ENCODE results near the gene RNF151. TPM values are rescaled to one million over a fixed set of nuclear protein-coding genes. Genes with fewer than 3 reads are reported as not detected.

Gene RNF151
- polyA plus RNA-seq, 2 of the 4 experiments (the other 2 are of a cell fraction), result not detected

DNA sequence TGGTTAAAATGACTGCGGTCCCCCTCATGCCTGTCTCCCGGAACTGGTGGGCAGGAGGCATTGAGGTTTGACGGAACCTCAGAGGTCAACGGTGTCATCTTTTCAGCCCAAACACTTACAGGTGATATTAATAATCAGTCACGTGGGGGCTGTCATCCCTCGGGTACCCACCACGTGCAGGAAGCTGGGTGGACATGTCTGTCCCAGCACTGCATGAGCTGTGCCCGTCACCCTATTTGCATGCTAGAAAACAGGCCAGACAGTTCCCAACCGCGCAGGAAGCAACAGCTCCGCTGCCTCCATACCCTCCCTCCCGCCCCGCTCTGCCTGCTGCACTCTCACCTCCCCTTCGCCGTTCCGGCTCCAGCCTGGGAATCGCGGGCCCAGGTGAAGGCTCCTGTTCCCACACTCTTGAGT lies 24.5 kb downstream of the RNF151 start:
- H3K9me3 ChIP-seq, result no peaks in the 10 kb centered on the region
- 97% methylated on average over 13 of the region's 18 CpGs for WGBS (ENCODE audit: missing lambda C conversion rate)
- ATAC-seq (no peak), FAIRE-seq (no peak), DNase-seq (ENCODE audit: low read depth in 1 of 2, low spot score in 1 of 2) (no peak)
- TF ChIP-seq EHMT2 (IDR thresholded peaks at IDR 0.05; ENCODE audit: low read depth), result no peak
- no peak for TF ChIP-seq RAD21 (conservative IDR thresholded peaks at IDR 0.05 in 1 of 2, IDR thresholded peaks at IDR 0.05 in 1 of 2)
- no peak for TF ChIP-seq RFX5 (IDR thresholded peaks at IDR 0.05)
- TF ChIP-seq TP53 (CRISPR knock-in tag; IDR thresholded peaks at IDR 0.05), result no peak
- no peak for TF ChIP-seq HOXA7 (CRISPR knock-in tag; IDR thresholded peaks at IDR 0.05)
- TF ChIP-seq SMC3 (IDR thresholded peaks at IDR 0.05), result no peak
- no peak for TF ChIP-seq JUNB (IDR thresholded peaks at IDR 0.05)
- TF ChIP-seq CHD2 (IDR thresholded peaks at IDR 0.05; ENCODE audit: low read length, partially characterized antibody), result no peak
- TF ChIP-seq FOSB (CRISPR knock-in tag; IDR thresholded peaks at IDR 0.05), result no peak
- TF ChIP-seq, protein P1, sequence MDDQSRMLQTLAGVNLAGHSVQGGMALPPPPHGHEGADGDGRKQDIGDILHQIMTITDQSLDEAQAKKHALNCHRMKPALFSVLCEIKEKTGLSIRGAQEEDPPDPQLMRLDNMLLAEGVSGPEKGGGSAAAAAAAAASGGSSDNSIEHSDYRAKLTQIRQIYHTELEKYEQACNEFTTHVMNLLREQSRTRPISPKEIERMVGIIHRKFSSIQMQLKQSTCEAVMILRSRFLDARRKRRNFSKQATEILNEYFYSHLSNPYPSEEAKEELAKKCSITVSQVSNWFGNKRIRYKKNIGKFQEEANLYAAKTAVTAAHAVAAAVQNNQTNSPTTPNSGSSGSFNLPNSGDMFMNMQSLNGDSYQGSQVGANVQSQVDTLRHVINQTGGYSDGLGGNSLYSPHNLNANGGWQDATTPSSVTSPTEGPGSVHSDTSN (IDR thresholded peaks at IDR 0.05), result no peak
- peaks cover 65% of the 10 kb centered on the region for H3K4me1 ChIP-seq
- no peak overlapping the region for H3K27ac ChIP-seq
- ChIA-PET CTCF (interaction anchor here (19.7 kb wide), 1 partner anchor 13 kb away, joined by 196 read pairs; the partner anchor contains the start of gene ZNF598), POLR2A (no interaction called here)
- H3K4me3 ChIP-seq, result no peak overlapping the region
- peak overlapping the region; percentile 79 for H3K4me2 ChIP-seq

DNA sequence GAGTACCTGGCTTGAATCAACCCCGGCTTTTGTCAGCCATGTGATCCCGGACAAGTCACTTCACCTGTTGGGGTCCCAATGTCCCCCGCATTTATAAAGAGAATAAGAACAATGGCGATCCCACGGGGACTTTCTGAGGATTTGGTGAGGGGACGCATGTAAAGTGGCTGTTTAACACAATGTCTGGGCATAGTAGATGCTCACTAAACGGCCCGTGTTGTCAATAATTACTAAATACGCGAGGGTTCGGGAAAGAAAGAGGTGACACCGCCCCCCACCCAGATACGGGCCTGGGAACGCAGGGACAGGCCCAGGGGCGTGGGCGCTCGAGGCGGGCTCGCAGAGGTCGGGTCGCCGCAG lies 24.9 kb downstream of the RNF151 start:
- TF ChIP-seq JUN (IDR thresholded peaks at IDR 0.05) (no peak), CBX2 (IDR thresholded peaks at IDR 0.05; ENCODE audit: borderline replicate concordance, low read depth) (no peak), CHD2 (IDR thresholded peaks at IDR 0.05; ENCODE audit: low read length, partially characterized antibody) (no peak), RNF2 (IDR thresholded peaks at IDR 0.05; ENCODE audit: borderline replicate concordance, low read depth) (no peak), HEYL (CRISPR knock-in tag; IDR thresholded peaks at IDR 0.05) (no peak), ZC3H11A (IDR thresholded peaks at IDR 0.05) (no peak), KDM1A (IDR thresholded peaks at IDR 0.05; ENCODE audit: low read depth) (no peak), SREBF2 (IDR thresholded peaks at IDR 0.05) (no peak), HOXB5 (CRISPR knock-in tag; IDR thresholded peaks at IDR 0.05) (no peak), CEBPB (IDR thresholded peaks at IDR 0.05) (no peak)
- TF ChIP-seq, protein P1 (IDR thresholded peaks at IDR 0.05), result no peak
- TF ChIP-seq, protein P2, sequence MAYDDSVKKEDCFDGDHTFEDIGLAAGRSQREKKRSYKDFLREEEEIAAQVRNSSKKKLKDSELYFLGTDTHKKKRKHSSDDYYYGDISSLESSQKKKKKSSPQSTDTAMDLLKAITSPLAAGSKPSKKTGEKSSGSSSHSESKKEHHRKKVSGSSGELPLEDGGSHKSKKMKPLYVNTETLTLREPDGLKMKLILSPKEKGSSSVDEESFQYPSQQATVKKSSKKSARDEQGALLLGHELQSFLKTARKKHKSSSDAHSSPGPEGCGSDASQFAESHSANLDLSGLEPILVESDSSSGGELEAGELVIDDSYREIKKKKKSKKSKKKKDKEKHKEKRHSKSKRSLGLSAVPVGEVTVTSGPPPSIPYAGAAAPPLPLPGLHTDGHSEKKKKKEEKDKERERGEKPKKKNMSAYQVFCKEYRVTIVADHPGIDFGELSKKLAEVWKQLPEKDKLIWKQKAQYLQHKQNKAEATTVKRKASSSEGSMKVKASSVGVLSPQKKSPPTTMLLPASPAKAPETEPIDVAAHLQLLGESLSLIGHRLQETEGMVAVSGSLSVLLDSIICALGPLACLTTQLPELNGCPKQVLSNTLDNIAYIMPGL (CRISPR knock-in tag; IDR thresholded peaks at IDR 0.05; ENCODE audit: borderline replicate concordance), result no peak
- WGBS (ENCODE audit: missing lambda C conversion rate), result 87% methylated on average over 22 of the region's 22 CpGs
- Histone ChIP-seq H3K9me3 (no peaks in the 10 kb centered on the region), H3K4me1 (peaks cover 69% of the 10 kb centered on the region), H3K4me3 (peak overlapping the region; percentile 10; the same call in 1 of the 3 replicates), H3K27ac (peak overlapping the region; percentile 39 to 76; a peak in 5 of 6 replicates), H3K4me2 (peak overlapping the region; percentile 79)
- ATAC-seq (no peak), FAIRE-seq (no peak), DNase-seq (ENCODE audit: low read depth in 1 of 2, low spot score in 1 of 2) (no peak)
- POLR2A ChIA-PET, result interaction anchor here (0.6 to 1.6 kb wide), 2 partner anchors 164 to 661 kb away, joined by 6 to 7 read pairs; partner anchors contain the start of gene TRAF7
- CTCF ChIA-PET, result interaction anchor here (0.7 to 19.7 kb wide), 2 partner anchors 13 to 36 kb away, joined by 3 to 196 read pairs; partner anchors contain the start of gene ZNF598

Measured in A549 (cell line).